Astrocyte (in vitro differentiated cells and primary cell): ENCODE results near the gene APBB3. TPM values are rescaled to one million over a fixed set of nuclear protein-coding genes. Genes with fewer than 3 reads are reported as not detected.

Experiments used
- DNase-seq: peaks from one replicate; pipeline ENCODE4 v3.0.0-alpha.2; 2010; ENCODE audit warnings: low read depth
- FAIRE-seq: peaks from 2 replicates; lab custom pipeline; 2011; peaks lifted over from hg19 to GRCh38; lab: Jason Lieb, UNC
- H2AFZ ChIP-seq: 2 replicates; pipeline ENCODE4 v1.6.0; 2012; ENCODE audit warnings: low read depth, low read length, inconsistent platforms
- H3K27ac ChIP-seq: 2 replicates; pipeline ENCODE4 v1.5.1; 2011; ENCODE audit warnings: low read depth, low read length, inconsistent platforms
- H3K27me3 ChIP-seq: 2 replicates; pipeline ENCODE4 v1.6.0; 2011; ENCODE audit warnings: low read length, inconsistent platforms; ENCODE audit not compliant: insufficient read depth
- H3K36me3 ChIP-seq: 2 replicates; pipeline ENCODE4 v1.5.1; 2011; ENCODE audit warnings: low read length, inconsistent platforms; ENCODE audit not compliant: insufficient read depth
- H3K4me1 ChIP-seq: 2 replicates; pipeline ENCODE4 v1.5.1; 2011; ENCODE audit warnings: low read length, inconsistent platforms; ENCODE audit not compliant: insufficient read depth
- H3K4me2 ChIP-seq: 2 replicates; pipeline ENCODE4 v1.6.0; 2012; ENCODE audit warnings: low read length, inconsistent platforms
- H3K4me3 ChIP-seq: 2 replicates; pipeline ENCODE4 v1.5.1; 2011; ENCODE audit warnings: low read depth, mild to moderate bottlenecking, low read length, inconsistent platforms; ENCODE audit not compliant: insufficient read depth
- H3K79me2 ChIP-seq: 2 replicates; pipeline ENCODE4 v1.6.0; 2012; ENCODE audit warnings: mild to moderate bottlenecking, low read length, inconsistent platforms; ENCODE audit not compliant: insufficient read depth
- H3K9ac ChIP-seq: 2 replicates; pipeline ENCODE4 v1.6.0; 2012; ENCODE audit warnings: mild to moderate bottlenecking, low read length, inconsistent platforms
- H3K9me3 ChIP-seq: 2 replicates; pipeline ENCODE4 v1.5.1; 2012; ENCODE audit warnings: low read depth, mild to moderate bottlenecking, low read length, inconsistent platforms; ENCODE audit not compliant: insufficient read depth
- H4K20me1 ChIP-seq: 2 replicates; pipeline ENCODE4 v1.6.0; 2012; ENCODE audit warnings: low read length, inconsistent platforms; ENCODE audit not compliant: insufficient read depth
- H3K27ac Mint-ChIP-seq: one replicate; pipeline ENCODE4 v1.8.0; 2021; ENCODE audit warnings: mild to moderate bottlenecking, mixed read lengths; ENCODE audit not compliant: unreplicated experiment
- H3K27me3 Mint-ChIP-seq: one replicate; pipeline ENCODE4 v1.8.0; 2021; ENCODE audit warnings: low read depth, mixed read lengths; ENCODE audit not compliant: unreplicated experiment
- H3K36me3 Mint-ChIP-seq: one replicate; pipeline ENCODE4 v1.8.0; 2021; ENCODE audit warnings: low read depth, mixed read lengths; ENCODE audit not compliant: unreplicated experiment
- H3K4me1 Mint-ChIP-seq: one replicate; pipeline ENCODE4 v1.8.0; 2021; ENCODE audit warnings: low read depth, mixed read lengths; ENCODE audit not compliant: unreplicated experiment
- H3K4me3 Mint-ChIP-seq: one replicate; pipeline ENCODE4 v1.8.0; 2021; ENCODE audit warnings: mild to moderate bottlenecking, moderate library complexity, mixed read lengths; ENCODE audit not compliant: unreplicated experiment
- H3K9me3 Mint-ChIP-seq: one replicate; pipeline ENCODE4 v1.8.0; 2021; ENCODE audit warnings: mild to moderate bottlenecking, mixed read lengths; ENCODE audit not compliant: unreplicated experiment
- EZH2 ChIP-seq: IDR thresholded peaks from 2 replicates; pipeline ENCODE4 v1.6.1; 2012; ENCODE audit warnings: mild to moderate bottlenecking, low read length, inconsistent platforms; ENCODE audit not compliant: insufficient read depth
- total RNA-seq: library from RNA; stranded (reverse); gene quantifications from 2 replicates; pipeline ENCODE4 v1.2.1, GENCODE V29; 2021
- TF ChIP-seq, protein P1 (sequence below): IDR thresholded peaks from 2 replicates; pipeline ENCODE4 v1.5.1; 2011; ENCODE audit warnings: low read depth, mild to moderate bottlenecking, inconsistent platforms, low read length, moderate library complexity; ENCODE audit not compliant: insufficient read depth

APBB3 gene
- total RNA-seq, 1 donor from 2014 or later: 20.4 TPM

DNA sequence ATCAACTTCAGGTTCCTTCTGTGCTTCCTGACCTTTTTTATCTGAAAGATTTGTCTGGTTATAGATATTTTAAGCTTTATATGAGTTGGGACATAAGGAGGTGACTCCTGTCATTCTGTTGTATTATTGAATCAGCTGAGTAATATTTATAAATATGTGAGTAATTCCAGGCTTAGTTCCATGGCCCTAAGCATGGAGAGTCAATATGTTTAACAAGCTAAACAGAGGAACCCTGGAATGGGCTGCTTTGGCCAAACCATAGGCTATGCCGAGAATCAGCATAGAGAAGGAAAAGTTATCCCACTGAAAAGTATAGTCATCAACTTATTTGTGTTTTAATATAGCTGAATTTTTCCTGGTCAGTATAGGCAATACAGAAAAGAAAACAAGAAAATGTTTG is 24.2 kb downstream of the APBB3 start:
- Histone ChIP-seq H3K36me3 (peaks cover 20% of the 10 kb centered on the region), H3K4me1 (no peaks in the 10 kb centered on the region), H3K9ac (no peak overlapping the region), H2AFZ (no peak overlapping the region), H3K79me2 (peaks cover 2% of the 10 kb centered on the region), H3K9me3 (no peaks in the 10 kb centered on the region), H3K4me2 (no peak overlapping the region), H3K4me3 (no peak overlapping the region), H3K27me3 (no peaks in the 10 kb centered on the region), H3K27ac (no peak overlapping the region), H4K20me1 (no peaks in the 10 kb centered on the region)
- DNase-seq (no peak), FAIRE-seq (no peak)
- Mint-ChIP-seq H3K9me3 (no peaks in the 10 kb centered on the region), H3K36me3 (peaks cover 12% of the 10 kb centered on the region), H3K27me3 (no peaks in the 10 kb centered on the region), H3K27ac (no peak overlapping the region), H3K4me3 (no peak overlapping the region), H3K4me1 (no peaks in the 10 kb centered on the region)
- TF ChIP-seq EZH2: no peak
- TF ChIP-seq, protein P1, sequence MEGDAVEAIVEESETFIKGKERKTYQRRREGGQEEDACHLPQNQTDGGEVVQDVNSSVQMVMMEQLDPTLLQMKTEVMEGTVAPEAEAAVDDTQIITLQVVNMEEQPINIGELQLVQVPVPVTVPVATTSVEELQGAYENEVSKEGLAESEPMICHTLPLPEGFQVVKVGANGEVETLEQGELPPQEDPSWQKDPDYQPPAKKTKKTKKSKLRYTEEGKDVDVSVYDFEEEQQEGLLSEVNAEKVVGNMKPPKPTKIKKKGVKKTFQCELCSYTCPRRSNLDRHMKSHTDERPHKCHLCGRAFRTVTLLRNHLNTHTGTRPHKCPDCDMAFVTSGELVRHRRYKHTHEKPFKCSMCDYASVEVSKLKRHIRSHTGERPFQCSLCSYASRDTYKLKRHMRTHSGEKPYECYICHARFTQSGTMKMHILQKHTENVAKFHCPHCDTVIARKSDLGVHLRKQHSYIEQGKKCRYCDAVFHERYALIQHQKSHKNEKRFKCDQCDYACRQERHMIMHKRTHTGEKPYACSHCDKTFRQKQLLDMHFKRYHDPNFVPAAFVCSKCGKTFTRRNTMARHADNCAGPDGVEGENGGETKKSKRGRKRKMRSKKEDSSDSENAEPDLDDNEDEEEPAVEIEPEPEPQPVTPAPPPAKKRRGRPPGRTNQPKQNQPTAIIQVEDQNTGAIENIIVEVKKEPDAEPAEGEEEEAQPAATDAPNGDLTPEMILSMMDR: no peak

DNA sequence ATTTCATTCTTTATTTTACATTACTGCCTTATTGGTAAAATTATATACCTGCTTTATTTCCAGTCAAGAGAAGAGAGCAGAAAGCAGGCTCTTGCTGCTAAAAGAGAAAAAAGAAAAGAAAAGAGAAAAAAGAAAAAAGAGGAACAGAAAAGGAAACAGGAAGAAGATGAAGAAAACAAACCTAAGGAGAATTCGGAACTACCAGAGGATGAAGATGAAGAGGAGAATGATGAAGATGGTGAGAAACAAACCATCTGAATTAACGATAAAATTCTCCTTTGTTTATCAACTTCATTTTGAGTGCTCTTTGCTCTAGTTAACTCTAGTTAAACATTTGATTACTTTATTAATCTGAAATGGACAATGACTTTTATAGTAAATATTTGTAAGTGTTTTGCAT is 40.4 kb downstream of the APBB3 start:
- Histone ChIP-seq H3K27ac (no peak overlapping the region), H3K27me3 (no peaks in the 10 kb centered on the region), H3K9ac (no peak overlapping the region), H3K4me1 (no peaks in the 10 kb centered on the region), H3K4me3 (no peak overlapping the region), H4K20me1 (no peaks in the 10 kb centered on the region), H3K36me3 (peaks cover 24% of the 10 kb centered on the region), H3K4me2 (no peak overlapping the region), H2AFZ (no peak overlapping the region), H3K79me2 (no peaks in the 10 kb centered on the region), H3K9me3 (no peaks in the 10 kb centered on the region)
- FAIRE-seq (no peak), DNase-seq (no peak)
- TF ChIP-seq, protein P1: no peak
- TF ChIP-seq EZH2: no peak
- H3K27ac Mint-ChIP-seq: no peak overlapping the region
- no peak overlapping the region for H3K4me3 Mint-ChIP-seq
- no peaks in the 10 kb centered on the region for H3K9me3 Mint-ChIP-seq
- H3K36me3 Mint-ChIP-seq: peaks cover 9% of the 10 kb centered on the region
- no peaks in the 10 kb centered on the region for H3K4me1 Mint-ChIP-seq
- H3K27me3 Mint-ChIP-seq: no peaks in the 10 kb centered on the region

DNA sequence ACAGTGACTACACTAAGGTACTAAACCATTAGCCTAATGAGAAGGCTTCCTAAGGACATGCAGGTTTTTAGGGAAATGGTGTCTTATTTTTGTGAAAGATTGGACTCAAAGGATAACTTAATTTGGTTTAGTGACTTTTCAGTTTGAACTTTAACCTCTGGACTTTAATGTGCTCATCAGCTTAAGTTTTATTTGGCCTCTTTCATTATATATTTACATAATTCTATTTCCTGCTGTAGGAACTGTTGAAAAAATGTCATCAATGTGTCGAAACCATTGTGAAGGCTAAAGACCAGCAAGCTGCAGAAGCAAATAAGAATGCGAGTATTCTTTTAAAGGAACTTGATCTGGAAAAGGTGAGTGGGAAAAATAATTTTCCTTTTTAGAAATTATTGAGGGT is 51.3 kb downstream of the APBB3 start:
- Mint-ChIP-seq H3K4me3 (no peak overlapping the region), H3K4me1 (no peaks in the 10 kb centered on the region), H3K27me3 (no peaks in the 10 kb centered on the region), H3K9me3 (no peaks in the 10 kb centered on the region), H3K36me3 (peaks cover 15% of the 10 kb centered on the region), H3K27ac (no peak overlapping the region)
- no peaks in the 10 kb centered on the region for H3K79me2 ChIP-seq
- H3K9ac ChIP-seq: no peak overlapping the region
- H3K9me3 ChIP-seq: no peaks in the 10 kb centered on the region
- no peak overlapping the region for H3K4me2 ChIP-seq
- no peak for TF ChIP-seq EZH2
- TF ChIP-seq, protein P1: no peak
- no peak overlapping the region for H2AFZ ChIP-seq
- H3K27me3 ChIP-seq: no peaks in the 10 kb centered on the region
- H3K27ac ChIP-seq: no peak overlapping the region
- FAIRE-seq (no peak), DNase-seq (no peak)
- H4K20me1 ChIP-seq: no peaks in the 10 kb centered on the region
- no peak overlapping the region for H3K4me3 ChIP-seq
- H3K36me3 ChIP-seq: peaks cover 18% of the 10 kb centered on the region
- no peaks in the 10 kb centered on the region for H3K4me1 ChIP-seq
